WTC11 (cell line): ENCODE data around the gene ANKRD2. TPM values are rescaled to one million over a fixed set of nuclear protein-coding genes. Genes with fewer than 3 reads are reported as not detected.

Experiments
- NFYB ChIP-seq: sonication (generic); formaldehyde crosslinking; conservative IDR thresholded peaks from 2 replicates; pipeline ENCODE4 v1.8.0; 2022; ENCODE audit warnings: low read depth, missing genetic modification reagents
- ZBTB21 ChIP-seq: sonication (generic); formaldehyde crosslinking; IDR thresholded peaks from 2 replicates; pipeline ENCODE4 v1.8.1; 2023; ENCODE audit warnings: mild to moderate bottlenecking, missing genetic modification reagents, borderline replicate concordance
- total RNA-seq: library from RNA; stranded (reverse); gene quantifications from 3 replicates; pipeline ENCODE4 v1.2.3, GENCODE V29; 2021
- TF ChIP-seq, protein P1 (sequence below): sonication (generic); formaldehyde crosslinking; IDR thresholded peaks from 2 replicates; pipeline ENCODE4 v1.8.0; 2023; ENCODE audit warnings: missing genetic modification reagents, mild to moderate bottlenecking, borderline replicate concordance
- TF ChIP-seq, protein P2 (sequence below): sonication (generic); formaldehyde crosslinking; IDR thresholded peaks from 2 replicates; pipeline ENCODE4 v1.8.0; 2022; ENCODE audit warnings: mild to moderate bottlenecking, missing genetic modification reagents
- TF ChIP-seq, protein P3 (sequence below): sonication (generic); formaldehyde crosslinking; IDR thresholded peaks from 2 replicates; pipeline ENCODE4 v1.8.0; 2022; ENCODE audit warnings: mild to moderate bottlenecking, missing genetic modification reagents
- TF ChIP-seq, protein P4 (sequence below): sonication (generic); formaldehyde crosslinking; IDR thresholded peaks from 2 replicates; pipeline ENCODE4 v1.8.1; 2022; ENCODE audit warnings: low read depth, missing genetic modification reagents, borderline replicate concordance

Gene ANKRD2
- total RNA-seq, 1 experiment from 2014 or later: not detected

DNA sequence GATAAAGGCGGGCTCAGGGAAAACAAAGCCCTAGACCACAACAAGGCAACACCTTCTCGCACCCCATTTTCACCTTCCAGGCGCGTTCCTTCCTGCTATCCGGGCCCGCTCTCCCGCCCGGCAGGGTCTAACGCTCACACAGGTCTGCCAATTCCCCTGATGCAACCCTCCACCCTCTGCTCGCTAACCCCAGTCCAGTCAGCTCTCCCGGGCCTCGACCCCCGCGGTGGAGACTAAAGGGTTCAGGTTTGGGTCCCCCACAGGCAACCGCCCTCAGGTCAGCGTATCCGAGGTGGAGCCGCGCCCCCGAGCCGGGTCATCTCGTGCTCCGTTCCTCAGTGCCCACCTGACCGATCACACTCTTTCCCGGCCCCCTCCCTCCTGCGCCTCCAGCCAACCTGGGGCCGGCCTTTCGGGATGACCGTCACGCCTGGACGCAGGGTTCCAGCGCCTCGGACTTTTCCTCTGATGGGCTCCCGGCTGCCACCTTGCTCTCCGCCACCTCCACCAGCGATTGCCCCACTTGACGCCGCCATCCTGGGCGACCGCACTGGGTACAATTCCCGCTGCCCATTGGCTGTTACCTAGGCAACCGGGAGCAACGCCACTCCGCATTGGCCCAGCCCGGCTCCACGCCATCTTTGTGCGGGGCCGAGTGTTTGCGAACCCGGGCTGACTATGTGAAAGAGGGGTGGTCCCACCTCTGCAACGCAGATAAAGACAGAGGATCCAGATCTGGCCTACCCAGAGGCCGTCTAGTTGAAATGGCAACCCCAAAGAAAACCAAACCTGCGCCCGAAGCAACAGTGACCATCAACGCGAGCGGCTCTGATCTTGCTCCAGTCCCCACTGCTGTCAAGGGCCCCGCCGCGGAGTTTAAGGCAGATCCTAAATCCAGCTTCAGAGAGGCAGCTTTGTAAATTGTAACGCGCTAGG, 60.6 kb downstream of the ANKRD2 start, which contains the start of gene MORN4 (continued):
- TF ChIP-seq, protein P1, sequence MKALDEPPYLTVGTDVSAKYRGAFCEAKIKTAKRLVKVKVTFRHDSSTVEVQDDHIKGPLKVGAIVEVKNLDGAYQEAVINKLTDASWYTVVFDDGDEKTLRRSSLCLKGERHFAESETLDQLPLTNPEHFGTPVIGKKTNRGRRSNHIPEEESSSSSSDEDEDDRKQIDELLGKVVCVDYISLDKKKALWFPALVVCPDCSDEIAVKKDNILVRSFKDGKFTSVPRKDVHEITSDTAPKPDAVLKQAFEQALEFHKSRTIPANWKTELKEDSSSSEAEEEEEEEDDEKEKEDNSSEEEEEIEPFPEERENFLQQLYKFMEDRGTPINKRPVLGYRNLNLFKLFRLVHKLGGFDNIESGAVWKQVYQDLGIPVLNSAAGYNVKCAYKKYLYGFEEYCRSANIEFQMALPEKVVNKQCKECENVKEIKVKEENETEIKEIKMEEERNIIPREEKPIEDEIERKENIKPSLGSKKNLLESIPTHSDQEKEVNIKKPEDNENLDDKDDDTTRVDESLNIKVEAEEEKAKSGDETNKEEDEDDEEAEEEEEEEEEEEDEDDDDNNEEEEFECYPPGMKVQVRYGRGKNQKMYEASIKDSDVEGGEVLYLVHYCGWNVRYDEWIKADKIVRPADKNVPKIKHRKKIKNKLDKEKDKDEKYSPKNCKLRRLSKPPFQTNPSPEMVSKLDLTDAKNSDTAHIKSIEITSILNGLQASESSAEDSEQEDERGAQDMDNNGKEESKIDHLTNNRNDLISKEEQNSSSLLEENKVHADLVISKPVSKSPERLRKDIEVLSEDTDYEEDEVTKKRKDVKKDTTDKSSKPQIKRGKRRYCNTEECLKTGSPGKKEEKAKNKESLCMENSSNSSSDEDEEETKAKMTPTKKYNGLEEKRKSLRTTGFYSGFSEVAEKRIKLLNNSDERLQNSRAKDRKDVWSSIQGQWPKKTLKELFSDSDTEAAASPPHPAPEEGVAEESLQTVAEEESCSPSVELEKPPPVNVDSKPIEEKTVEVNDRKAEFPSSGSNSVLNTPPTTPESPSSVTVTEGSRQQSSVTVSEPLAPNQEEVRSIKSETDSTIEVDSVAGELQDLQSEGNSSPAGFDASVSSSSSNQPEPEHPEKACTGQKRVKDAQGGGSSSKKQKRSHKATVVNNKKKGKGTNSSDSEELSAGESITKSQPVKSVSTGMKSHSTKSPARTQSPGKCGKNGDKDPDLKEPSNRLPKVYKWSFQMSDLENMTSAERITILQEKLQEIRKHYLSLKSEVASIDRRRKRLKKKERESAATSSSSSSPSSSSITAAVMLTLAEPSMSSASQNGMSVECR (CRISPR knock-in tag): peak; percentile 23; the same call in 1 of the 2 replicates
- TF ChIP-seq, protein P2, sequence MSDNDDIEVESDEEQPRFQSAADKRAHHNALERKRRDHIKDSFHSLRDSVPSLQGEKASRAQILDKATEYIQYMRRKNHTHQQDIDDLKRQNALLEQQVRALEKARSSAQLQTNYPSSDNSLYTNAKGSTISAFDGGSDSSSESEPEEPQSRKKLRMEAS (CRISPR knock-in tag): peak; percentile 68; the same call in 1 of the 2 replicates
- TF ChIP-seq NFYB (CRISPR knock-in tag): peak; percentile 96
- TF ChIP-seq, protein P3, sequence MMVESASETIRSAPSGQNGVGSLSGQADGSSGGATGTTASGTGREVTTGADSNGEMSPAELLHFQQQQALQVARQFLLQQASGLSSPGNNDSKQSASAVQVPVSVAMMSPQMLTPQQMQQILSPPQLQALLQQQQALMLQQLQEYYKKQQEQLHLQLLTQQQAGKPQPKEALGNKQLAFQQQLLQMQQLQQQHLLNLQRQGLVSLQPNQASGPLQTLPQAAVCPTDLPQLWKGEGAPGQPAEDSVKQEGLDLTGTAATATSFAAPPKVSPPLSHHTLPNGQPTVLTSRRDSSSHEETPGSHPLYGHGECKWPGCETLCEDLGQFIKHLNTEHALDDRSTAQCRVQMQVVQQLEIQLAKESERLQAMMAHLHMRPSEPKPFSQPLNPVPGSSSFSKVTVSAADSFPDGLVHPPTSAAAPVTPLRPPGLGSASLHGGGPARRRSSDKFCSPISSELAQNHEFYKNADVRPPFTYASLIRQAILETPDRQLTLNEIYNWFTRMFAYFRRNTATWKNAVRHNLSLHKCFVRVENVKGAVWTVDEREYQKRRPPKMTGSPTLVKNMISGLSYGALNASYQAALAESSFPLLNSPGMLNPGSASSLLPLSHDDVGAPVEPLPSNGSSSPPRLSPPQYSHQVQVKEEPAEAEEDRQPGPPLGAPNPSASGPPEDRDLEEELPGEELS (CRISPR knock-in tag): 0 out of 2 replicates have a peak, but pooled peaks have one; percentile 41
- TF ChIP-seq, protein P4, sequence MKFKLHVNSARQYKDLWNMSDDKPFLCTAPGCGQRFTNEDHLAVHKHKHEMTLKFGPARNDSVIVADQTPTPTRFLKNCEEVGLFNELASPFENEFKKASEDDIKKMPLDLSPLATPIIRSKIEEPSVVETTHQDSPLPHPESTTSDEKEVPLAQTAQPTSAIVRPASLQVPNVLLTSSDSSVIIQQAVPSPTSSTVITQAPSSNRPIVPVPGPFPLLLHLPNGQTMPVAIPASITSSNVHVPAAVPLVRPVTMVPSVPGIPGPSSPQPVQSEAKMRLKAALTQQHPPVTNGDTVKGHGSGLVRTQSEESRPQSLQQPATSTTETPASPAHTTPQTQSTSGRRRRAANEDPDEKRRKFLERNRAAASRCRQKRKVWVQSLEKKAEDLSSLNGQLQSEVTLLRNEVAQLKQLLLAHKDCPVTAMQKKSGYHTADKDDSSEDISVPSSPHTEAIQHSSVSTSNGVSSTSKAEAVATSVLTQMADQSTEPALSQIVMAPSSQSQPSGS (CRISPR knock-in tag): no peak
- 0 out of 2 replicates have a peak, but pooled peaks have one; percentile 44 for TF ChIP-seq ZBTB21 (CRISPR knock-in tag)

Other genes starting within 250 kb of the ANKRD2 start
- 48.2 to 53.5 TPM (median 50.8 TPM) in 3 replicates for gene FRAT2, start 238.1 kb upstream of the ANKRD2 start, total RNA-seq
- 44.9 to 56.6 TPM (median 45.6 TPM) in 3 replicates for gene RRP12, start 171.4 kb upstream of the ANKRD2 start, total RNA-seq
- gene PGAM1, start 146.6 kb upstream of the ANKRD2 start, total RNA-seq: 833 to 990 TPM (median 989 TPM) in 3 replicates
- gene EXOSC1, start 126.8 kb upstream of the ANKRD2 start, total RNA-seq: 48.4 to 53.7 TPM (median 50.0 TPM) in 3 replicates
- gene ZDHHC16, start 126.6 kb upstream of the ANKRD2 start, total RNA-seq: 39.6 to 44.4 TPM (median 44.0 TPM) in 3 replicates
- gene MMS19, start 74.4 kb upstream of the ANKRD2 start, total RNA-seq: 135 to 153 TPM (median 141 TPM) in 3 replicates
- gene UBTD1, start 73.9 kb upstream of the ANKRD2 start, total RNA-seq: 29.1 to 35.7 TPM (median 31.2 TPM) in 3 replicates
- 0.15 to 0.62 TPM (median 0.55 TPM) in 3 replicates for gene HOGA1, start 11.6 kb downstream of the ANKRD2 start, total RNA-seq
- 0.21 to 0.34 TPM in 2 of 3 replicates, not detected in the other for gene C10orf62, start 16.9 kb downstream of the ANKRD2 start, total RNA-seq
- gene MORN4, start 60.7 kb downstream of the ANKRD2 start, total RNA-seq: 21.8 to 27.1 TPM (median 24.0 TPM) in 3 replicates
- gene PI4K2A, start 67.9 kb downstream of the ANKRD2 start, total RNA-seq: 18.6 to 19.6 TPM (median 19.5 TPM) in 3 replicates
- 8.1 to 9.8 TPM (median 9.0 TPM) in 3 replicates for gene AVPI1, start 114.5 kb downstream of the ANKRD2 start, total RNA-seq
- gene MARVELD1, start 141.0 kb downstream of the ANKRD2 start, total RNA-seq: 36.8 to 37.7 TPM (median 36.9 TPM) in 3 replicates
- 23.2 to 26.9 TPM (median 26.0 TPM) in 3 replicates for gene ZFYVE27, start 164.3 kb downstream of the ANKRD2 start, total RNA-seq
- 2.4 to 3.5 TPM (median 3.1 TPM) in 3 replicates for gene SFRP5, start 199.2 kb downstream of the ANKRD2 start, total RNA-seq